Measurements from ENCODE around the gene SLC25A13.
"Not testable (repeated sequence)": the region's sequence is repeated elsewhere in the genome, so short reads cannot be mapped to it uniquely, and the experiment has no call there.

Gene SLC25A13

GRCh38 chr7:96321658-96322372 is at the start of gene SLC25A13:
TSS of gene SLC25A13 (minus strand) at chr7:96322098. CDS start at chr7:96321956, 142 bp downstream.
- DNase-seq (ENCODE audit: low spot score), result peak; percentile 90

DNA sequence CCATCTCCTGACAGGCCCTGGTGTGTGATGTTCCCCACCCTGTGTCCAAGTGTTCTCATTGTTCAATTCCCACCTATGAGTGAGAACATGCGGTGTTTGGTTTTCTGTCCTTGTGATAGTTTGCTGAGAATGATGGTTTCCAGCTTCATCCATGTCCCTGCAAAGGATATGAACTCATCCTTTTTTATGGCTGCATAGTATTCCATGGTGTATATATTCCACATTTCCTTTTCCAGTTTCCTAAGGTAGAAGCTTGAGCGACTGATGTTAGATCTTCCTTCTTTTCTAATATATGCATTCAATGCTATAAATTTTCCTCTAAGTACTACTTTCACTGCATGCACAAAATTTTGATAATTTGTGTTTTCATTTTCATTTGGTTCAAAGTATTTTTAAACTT is 44.0 kb upstream of the SLC25A13 start:
- DNase-seq (ENCODE audit: low spot score), result not testable (repeated sequence)

DNA sequence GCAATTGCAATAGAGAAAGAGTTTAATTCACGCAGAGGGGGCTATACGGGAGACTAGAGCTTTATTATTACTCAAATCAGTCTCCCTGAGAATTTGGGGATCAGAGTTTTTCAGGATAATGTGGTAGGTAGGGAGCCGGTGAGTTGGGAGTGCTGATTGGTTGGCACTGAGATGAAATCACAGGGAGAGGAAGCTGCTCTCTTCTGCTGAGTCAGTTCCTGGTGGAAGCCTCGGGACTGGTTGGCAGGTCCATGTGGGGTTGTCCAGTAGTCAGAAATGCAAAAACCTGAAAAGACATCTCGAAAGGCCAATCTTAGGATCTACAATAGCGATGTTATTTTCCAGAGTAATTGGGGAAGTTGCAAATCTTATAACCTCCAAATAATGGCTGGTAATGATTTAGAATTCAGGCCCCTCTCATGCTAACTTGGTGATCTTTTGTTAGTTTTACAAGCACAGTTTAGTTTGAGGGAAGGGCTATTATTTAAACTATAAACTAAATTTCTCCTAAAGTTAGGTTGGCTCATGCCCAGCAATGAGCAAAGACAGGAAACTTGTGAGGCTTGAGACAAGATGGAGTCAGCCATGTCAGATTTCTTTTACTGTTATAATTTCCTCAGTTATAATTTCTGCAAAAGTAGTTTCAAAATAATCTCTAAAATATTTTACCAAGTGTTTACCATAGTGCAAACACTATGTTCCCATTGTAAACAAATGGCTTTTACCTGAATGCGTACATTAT is 39.4 kb upstream of the SLC25A13 start:
- no peak for DNase-seq (ENCODE audit: low spot score)

- no peak for DNase-seq (ENCODE audit: low spot score)
Measured at GRCh38 chr7:96359876-96360275, 38.0 kb upstream of the SLC25A13 start.

DNA sequence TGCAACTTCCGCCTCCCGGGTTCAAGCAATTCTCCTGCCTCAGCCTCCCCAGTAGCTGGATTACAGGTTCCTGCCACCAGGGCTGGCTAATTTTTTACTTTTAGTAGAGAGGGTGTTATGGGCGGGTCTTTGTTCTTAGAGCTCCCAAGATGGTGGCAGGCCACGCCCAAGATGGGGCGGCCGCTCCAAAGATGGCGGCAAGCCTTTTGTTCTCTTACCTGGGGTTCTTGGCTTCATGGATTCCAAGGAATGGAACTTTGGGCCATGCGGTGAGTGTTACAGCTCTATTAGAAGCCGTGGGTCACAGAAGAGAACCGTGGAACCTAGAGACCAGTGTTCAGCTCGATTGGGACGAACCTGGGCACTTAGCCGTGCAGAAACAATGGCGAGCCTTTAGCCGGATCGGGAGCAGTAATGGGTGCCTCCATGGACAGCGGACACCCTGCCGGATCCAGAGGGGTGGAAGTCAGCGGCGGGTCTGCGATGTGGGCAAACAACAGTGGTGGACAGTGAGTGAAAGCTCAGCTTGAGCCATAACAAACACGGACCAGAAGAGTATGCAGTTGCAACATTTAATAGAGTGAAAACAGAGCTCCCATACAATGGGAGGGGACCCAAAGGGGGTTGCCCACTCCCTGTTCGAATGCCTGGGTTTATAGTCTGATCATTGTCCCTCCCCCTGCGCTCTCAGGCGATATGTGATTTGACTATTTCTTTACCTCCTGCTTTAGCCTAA is 36.5 kb upstream of the SLC25A13 start:
- not testable (repeated sequence) for DNase-seq (ENCODE audit: low spot score)

DNA sequence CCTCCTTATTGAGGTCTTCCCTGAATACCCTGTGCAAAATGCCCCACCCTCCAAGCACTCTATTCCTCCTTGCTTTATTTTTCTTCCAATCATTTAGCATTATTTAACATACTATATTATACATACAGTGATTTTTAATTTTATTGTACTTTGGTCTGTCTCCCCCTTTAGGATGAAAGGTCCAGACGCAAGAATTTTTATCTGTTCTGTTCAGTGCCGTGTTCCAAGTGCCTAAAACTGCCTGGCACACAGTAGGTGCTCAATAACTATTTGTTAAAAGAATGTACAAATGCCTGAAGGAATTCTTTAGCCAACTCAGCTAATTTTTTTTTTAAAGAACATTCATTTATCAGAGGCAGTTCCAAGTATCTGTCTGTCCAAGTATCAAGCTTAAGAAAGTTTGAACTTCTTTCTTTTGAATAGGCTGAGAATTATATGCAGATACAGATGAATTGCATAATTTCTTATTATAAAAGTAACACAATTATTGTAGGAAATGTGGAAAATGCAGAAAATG is 34.1 kb upstream of the SLC25A13 start:
- DNase-seq (ENCODE audit: low spot score), result no peak

DNA sequence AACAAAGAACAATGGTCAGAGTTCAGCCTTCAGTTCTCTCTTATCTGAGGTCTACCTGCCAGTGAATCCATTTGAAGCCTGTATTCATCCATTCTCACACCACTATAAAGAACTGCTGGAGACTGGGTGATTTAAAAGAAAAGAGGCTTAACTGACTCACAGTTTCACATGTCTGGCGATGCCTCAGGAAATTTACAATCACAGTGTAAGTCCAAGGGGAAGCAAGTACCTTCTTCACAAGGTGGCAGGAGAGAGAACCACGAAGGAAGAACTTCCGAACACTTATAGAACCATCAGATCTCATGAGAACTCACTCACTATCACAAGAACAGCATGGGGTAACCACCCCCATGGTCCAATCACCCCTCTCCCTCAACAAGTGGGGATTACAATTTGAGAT is 33.0 kb upstream of the SLC25A13 start:
- DNase-seq (ENCODE audit: low spot score), result no peak

DNA sequence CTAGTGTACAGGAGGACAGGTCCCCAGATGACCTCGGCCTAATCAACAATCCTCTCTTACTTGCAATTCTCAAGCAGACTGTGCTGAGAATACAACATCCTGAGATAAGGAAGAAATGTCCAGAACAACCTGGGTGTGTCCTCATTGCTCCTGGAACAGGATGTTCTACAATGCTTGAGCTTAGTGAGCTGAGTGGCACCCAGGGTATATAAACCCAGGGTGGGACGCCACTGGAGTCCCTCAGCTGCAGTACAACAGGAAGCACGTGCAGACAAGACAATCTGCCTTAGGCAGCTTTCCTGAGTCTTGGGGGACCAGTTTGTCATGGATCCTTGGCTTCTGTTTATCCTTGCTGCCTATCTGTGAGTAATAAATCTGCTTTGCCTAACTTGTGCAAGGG is 27.7 kb upstream of the SLC25A13 start:
- DNase-seq (ENCODE audit: low spot score), result no peak

GRCh38 chr7:96347471-96347870 is 25.6 kb upstream of the SLC25A13 start:
- no peak for DNase-seq (ENCODE audit: low spot score)

- DNase-seq (ENCODE audit: low spot score), result peak; percentile 13
Measured at GRCh38 chr7:96346293-96346953, 24.5 kb upstream of the SLC25A13 start.

DNA sequence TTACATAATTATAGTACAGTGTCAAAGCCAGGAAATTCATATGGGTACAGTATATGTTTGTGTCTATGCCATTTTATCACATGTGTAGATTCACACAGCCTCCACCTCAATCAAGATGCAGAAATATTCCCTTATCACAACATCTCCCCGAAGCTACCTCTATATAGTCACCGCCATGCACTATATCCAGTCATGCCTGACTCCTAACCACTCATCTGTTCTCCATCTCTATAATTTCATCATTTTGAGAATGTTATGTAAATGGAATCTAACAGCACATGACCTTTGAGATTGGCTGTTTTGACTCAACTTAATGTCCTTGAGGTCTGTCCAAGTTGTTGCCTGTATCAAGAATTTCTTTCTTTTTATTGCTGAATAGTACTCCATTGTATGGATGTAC is 22.3 kb upstream of the SLC25A13 start:
- DNase-seq (ENCODE audit: low spot score), result no peak

DNA sequence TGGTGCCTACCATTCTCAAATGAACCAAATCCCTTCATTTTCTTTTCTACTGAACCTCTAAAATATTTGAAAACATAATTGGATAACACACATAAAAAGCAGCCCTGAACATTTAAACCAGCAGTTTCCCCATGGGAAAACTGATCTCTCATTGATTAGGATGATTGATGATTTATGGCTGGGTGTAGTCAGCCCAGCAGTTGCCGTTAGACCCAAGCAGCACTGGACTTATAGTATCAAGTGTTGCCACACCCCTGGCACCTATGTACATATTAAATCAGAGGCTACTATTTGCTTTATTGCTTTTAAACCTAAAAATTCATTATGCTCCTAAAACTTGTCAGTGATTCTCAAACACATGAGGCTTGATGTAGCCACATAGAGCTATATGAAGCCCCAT is 20.2 kb upstream of the SLC25A13 start:
- no peak for DNase-seq (ENCODE audit: low spot score)

- no peak for DNase-seq (ENCODE audit: low spot score)
Measured at GRCh38 chr7:96337519-96337918, 15.6 kb upstream of the SLC25A13 start.

GRCh38 chr7:96332325-96332724 is 10.4 kb upstream of the SLC25A13 start:
- no peak for DNase-seq (ENCODE audit: low spot score)

- no peak for DNase-seq (ENCODE audit: low spot score)
Measured at GRCh38 chr7:96331775-96332174, 9.9 kb upstream of the SLC25A13 start.

- DNase-seq (ENCODE audit: low spot score), result no peak
Measured at GRCh38 chr7:96331233-96331632, 9.3 kb upstream of the SLC25A13 start.

- no peak for DNase-seq (ENCODE audit: low spot score)
Measured at GRCh38 chr7:96330193-96330592, 8.3 kb upstream of the SLC25A13 start.

DNA sequence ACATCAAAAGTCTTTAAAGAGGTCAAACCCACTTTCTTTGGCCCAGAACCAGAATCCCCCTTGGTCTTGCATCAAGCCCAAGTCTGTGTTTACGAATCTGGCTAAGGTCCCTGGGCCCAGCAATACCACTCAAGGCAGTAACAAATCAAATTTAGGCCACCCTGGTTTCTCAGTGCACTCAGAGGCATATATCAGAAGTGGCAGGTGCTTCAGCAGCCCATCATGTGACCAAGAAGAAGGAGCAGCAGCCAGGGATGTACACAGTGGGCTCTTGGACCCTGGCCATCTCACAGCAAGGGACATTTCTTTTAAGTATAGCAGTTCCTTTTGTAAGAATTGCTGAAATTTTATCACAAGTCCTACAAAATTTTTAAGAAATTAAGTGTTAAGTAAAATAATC is 7.3 kb upstream of the SLC25A13 start:
- no peak for DNase-seq (ENCODE audit: low spot score)

- DNase-seq (ENCODE audit: low spot score), result no peak
Measured at GRCh38 chr7:96328016-96328415, 6.1 kb upstream of the SLC25A13 start.

DNA sequence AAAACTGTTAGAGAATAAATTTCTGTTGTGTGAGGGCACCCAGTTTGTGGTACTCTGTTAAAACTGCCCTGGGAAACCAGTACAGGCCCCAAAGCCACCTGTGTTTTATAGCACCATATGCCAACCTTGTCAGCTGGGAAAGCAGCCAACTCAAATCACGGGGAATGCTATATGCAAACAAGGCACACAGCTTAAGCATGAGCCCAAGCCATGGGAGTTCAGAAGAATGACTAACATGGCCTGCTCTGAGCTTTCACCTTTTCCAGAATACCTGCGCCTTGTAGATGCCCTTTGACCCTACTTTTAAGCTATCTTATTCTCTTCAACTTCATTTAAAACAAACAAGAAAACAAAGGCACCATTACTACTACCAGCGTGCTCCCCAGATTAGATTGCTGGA is 5.5 kb upstream of the SLC25A13 start:
- no peak for DNase-seq (ENCODE audit: low spot score)

GRCh38 chr7:96326752-96327151 is 4.9 kb upstream of the SLC25A13 start:
- DNase-seq (ENCODE audit: low spot score), result not testable (repeated sequence)

DNA sequence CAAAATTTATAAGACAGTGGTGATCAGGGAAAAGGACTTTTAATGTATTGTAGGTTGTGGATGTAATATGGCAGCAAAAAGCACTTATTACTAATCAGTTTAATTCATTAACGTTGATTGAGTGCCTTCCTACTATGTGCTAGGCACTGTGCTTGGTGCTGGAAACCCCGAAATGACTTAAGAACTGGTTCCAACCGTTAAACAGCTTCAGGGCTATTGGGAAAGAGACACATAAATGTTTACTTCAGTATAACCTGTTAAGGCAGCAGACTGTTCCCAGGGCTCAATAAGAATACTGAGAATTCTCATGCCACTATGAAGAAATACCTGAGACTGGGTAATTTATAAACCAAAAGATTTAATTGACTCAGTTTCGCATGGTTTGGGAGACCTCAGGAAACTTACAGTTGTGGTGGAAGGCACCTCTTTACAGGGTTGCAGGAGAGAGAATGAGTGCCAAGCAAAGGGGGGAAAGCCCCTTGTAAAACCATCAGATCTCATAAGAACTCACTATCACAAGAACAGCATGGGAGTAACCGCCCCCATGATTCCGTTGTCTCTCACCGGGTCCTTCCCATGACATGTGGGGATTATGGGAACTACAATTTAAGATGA is 1.1 kb upstream of the SLC25A13 start:
- no peak for DNase-seq (ENCODE audit: low spot score)
